Retinal pigment epithelial cell (primary cell): ENCODE results near the gene GIPC1.

Source experiments
- DNase-seq: peaks from one replicate; pipeline ENCODE4 v3.0.0-alpha.2; 2010; ENCODE audit warnings: low read depth
- H3K4me3 ChIP-seq: 2 replicates; pipeline ENCODE4 v1.5.1; 2011; ENCODE audit warnings: mild to moderate bottlenecking, low read length, control low read depth, moderate library complexity
- CTCF ChIP-seq: conservative IDR thresholded peaks from 2 replicates; pipeline ENCODE4 v1.5.1; 2011; ENCODE audit warnings: low read depth, low read length, control low read depth, inconsistent platforms

Gene GIPC1

GRCh38 chr19:14540741-14541525 is 45.0 kb upstream of the GIPC1 start:
- TF ChIP-seq CTCF, result no peak
- no peak overlapping the region for H3K4me3 ChIP-seq
- no peak for DNase-seq

- no peak for DNase-seq
- TF ChIP-seq CTCF, result no peak
- H3K4me3 ChIP-seq, result peak overlapping the region; percentile 29
These were observed 41.2 kb upstream of the GIPC1 start for GRCh38 chr19:14536926-14537692.

GRCh38 chr19:14533450-14533849 is 37.5 kb upstream of the GIPC1 start:
- TF ChIP-seq CTCF, result no peak
- no peak overlapping the region for H3K4me3 ChIP-seq
- DNase-seq, result no peak

GRCh38 chr19:14530506-14530905 is 34.6 kb upstream of the GIPC1 start:
- DNase-seq, result no peak

GRCh38 chr19:14530005-14530348 is 34.0 kb upstream of the GIPC1 start:
- TF ChIP-seq CTCF, result no peak
- no peak for DNase-seq
- H3K4me3 ChIP-seq, result peak overlapping the region; percentile 84

More at GRCh38 chr19:14530506-14530905, 34.6 kb upstream of the GIPC1 start:
- TF ChIP-seq CTCF, result no peak
- H3K4me3 ChIP-seq, result peak overlapping the region; percentile 84

GRCh38 chr19:14529254-14530004 is 33.5 kb upstream of the GIPC1 start, which contains the start of gene TECR:
TSS of gene TECR (plus strand) at chr19:14529594. CDS start at chr19:14529697, 103 bp downstream.
- TF ChIP-seq CTCF, result no peak
- H3K4me3 ChIP-seq, result peak within 1 kb of the TSS; percentile 84
- DNase-seq, result peak; percentile 99
